HepG2 (cell line): ENCODE results near the gene FANK1. TPM values are rescaled to one million over a fixed set of nuclear protein-coding genes. Genes with fewer than 3 reads are reported as not detected.

Source experiments
- ATAC-seq: fragments of 200-7000 bp; cut with Tn5 transposase; 3 replicates; pipeline ENCODE4 v1.9.1; 2020; ENCODE audit warnings: mild to moderate bottlenecking, moderate library complexity
- BruUV-seq: library from RNA; stranded (reverse); fragments of 400-500 nt; replicated peaks from 2 replicates; lab custom pipeline; 2021; lab: Mats Ljungman, UMichigan
- CTCF ChIA-PET: fragments of 300-600 bp; formaldehyde crosslinking; extraction: SDS; loops from one replicate; lab custom pipeline; 2021; ENCODE audit warnings: low total read pairs, inconsistent platforms, low intra/inter-chr PET ratio; lab: Yijun Ruan, JAX
- POLR2A ChIA-PET: fragments of 350-600 bp; sonication (Branson Sonifier 250); formaldehyde crosslinking; loops from one replicate; lab custom pipeline; 2020; ENCODE audit warnings: antibody characterized with exemption, inconsistent platforms; lab: Yijun Ruan, JAX
- DNase-seq: peaks from one replicate; pipeline ENCODE4 v3.0.0-alpha.2; 2015; ENCODE audit warnings: low spot score
- FAIRE-seq: peaks from 3 replicates; lab custom pipeline; 2011; peaks lifted over from hg19 to GRCh38; lab: Jason Lieb, UNC
- H2AFZ ChIP-seq: one replicate; pipeline ENCODE4 v1.6.1; 2011; ENCODE audit warnings: low read length, inconsistent platforms
- H3K27ac ChIP-seq: fragments of 300-600 bp; 3 replicates; pipeline ENCODE4 v1.8.0; 2011; ENCODE audit warnings: mixed run types, mild to moderate bottlenecking, mixed read lengths, low read length, inconsistent platforms; ENCODE audit not compliant: insufficient read depth; ENCODE audit errors: extremely low read length
- H3K27me3 ChIP-seq, 2 experiments: fragments of 200-600 bp in 1 of 2; 2 replicates in 1 of 2; 3 replicates in 1 of 2; pipeline versions ENCODE4 v1.6.0 to v1.8.0; 2011; ENCODE audit warnings: low read length in 2 of 2, mild to moderate bottlenecking in 2 of 2, moderate library complexity in 2 of 2, inconsistent platforms in 1 of 2; ENCODE audit not compliant: insufficient read depth in 2 of 2, control insufficient read depth in 1 of 2
- H3K36me3 ChIP-seq, 2 experiments: fragments of 200-600 bp in 1 of 2; replicated peaks in 1 of 2; 2 replicates in 1 of 2; 3 replicates in 1 of 2; pipeline versions ENCODE4 v1.5.1 to v1.8.0; 2011; ENCODE audit warnings: low read length in 2 of 2, inconsistent platforms in 1 of 2; ENCODE audit not compliant: insufficient read depth in 2 of 2, control insufficient read depth in 1 of 2
- H3K4me1 ChIP-seq: 2 replicates; pipeline ENCODE4 v1.5.1; 2012; ENCODE audit warnings: low read length, inconsistent platforms; ENCODE audit not compliant: insufficient read depth
- H3K4me2 ChIP-seq: 2 replicates; pipeline ENCODE4 v1.6.0; 2011; ENCODE audit warnings: low read depth, low read length, inconsistent platforms
- H3K4me3 ChIP-seq, 3 experiments: fragments of 200-600 bp in 1 of 3; sonication (generic), shearing (Covaris generic) in 1 of 3; replicated peaks in 1 of 3; 2 replicates each; pipeline ENCODE4 v1.5.1; 2011 to 2016; ENCODE audit warnings: low read length in 3 of 3, inconsistent platforms in 2 of 3, low read depth in 2 of 3, mild to moderate bottlenecking in 2 of 3, control low read depth in 1 of 3, mixed read lengths in 1 of 3; ENCODE audit not compliant: insufficient read depth in 1 of 3
- H3K79me2 ChIP-seq: one replicate; pipeline ENCODE4 v1.6.1; 2011; ENCODE audit warnings: low read length, inconsistent platforms; ENCODE audit not compliant: insufficient read depth
- H3K9ac ChIP-seq: 2 replicates; pipeline ENCODE4 v1.6.0; 2011; ENCODE audit warnings: mild to moderate bottlenecking, low read depth, low read length, inconsistent platforms; ENCODE audit not compliant: insufficient read depth
- H3K9me3 ChIP-seq: 2 replicates; pipeline ENCODE4 v1.5.1; 2012; ENCODE audit warnings: mild to moderate bottlenecking, low read length
- H4K20me1 ChIP-seq: 2 replicates; pipeline ENCODE4 v1.6.0; 2011; ENCODE audit warnings: inconsistent platforms, mild to moderate bottlenecking, low read length, moderate library complexity; ENCODE audit not compliant: insufficient read depth
- ARNTL ChIP-seq: sonication (generic); formaldehyde crosslinking; IDR thresholded peaks from 2 replicates; pipeline ENCODE4 v1.4.0; 2020; ENCODE audit warnings: mild to moderate bottlenecking, missing genetic modification reagents
- CEBPB ChIP-seq: IDR thresholded peaks from 2 replicates; pipeline ENCODE4 v1.6.1; 2011; ENCODE audit warnings: low read depth, low read length, improper control_type of control experiment, borderline replicate concordance
- CREB1 ChIP-seq, 2 experiments: fragments of 450-650 bp in 1 of 2; IDR thresholded peaks; 2 replicates each; pipeline ENCODE4 v1.6.1; 2016 to 2017; ENCODE audit warnings: control low read depth in 1 of 2, mild to moderate bottlenecking in 1 of 2, missing compliant biosample characterization in 1 of 2, missing genetic modification characterization in 1 of 2
- FOXK2 ChIP-seq: fragments of 450-650 bp; IDR thresholded peaks from 2 replicates; pipeline ENCODE4 v1.6.1; 2016
- GLMP ChIP-seq: sonication (generic); formaldehyde crosslinking; IDR thresholded peaks from 2 replicates; pipeline ENCODE4 v1.9.0; 2021; ENCODE audit warnings: missing genetic modification reagents, mild to moderate bottlenecking, borderline replicate concordance
- HNF4A ChIP-seq: sonication (generic); formaldehyde crosslinking; IDR thresholded peaks from 2 replicates; pipeline ENCODE4 v1.4.0; 2020; ENCODE audit warnings: missing genetic modification reagents
- HNRNPLL ChIP-seq: fragments of 200-400 bp; formaldehyde crosslinking; IDR thresholded peaks from 2 replicates; pipeline ENCODE4 v1.6.1; 2017; ENCODE audit warnings: mild to moderate bottlenecking, low read depth, low read length; ENCODE audit not compliant: poor library complexity, severe bottlenecking
- NR2F1 ChIP-seq, 2 experiments: fragments of 450-650 bp in 1 of 2; formaldehyde crosslinking in 1 of 2; IDR thresholded peaks; 2 replicates each; pipeline versions ENCODE4 v1.5.0 to v1.6.1; 2016 to 2020; ENCODE audit warnings: mild to moderate bottlenecking in 1 of 2, missing compliant biosample characterization in 1 of 2, missing genetic modification reagents in 1 of 2, moderate library complexity in 1 of 2
- ZNF224 ChIP-seq: sonication (generic); formaldehyde crosslinking; IDR thresholded peaks from 2 replicates; pipeline ENCODE4 v1.5.0; 2020; ENCODE audit warnings: mild to moderate bottlenecking, missing genetic modification reagents
- ZNF24 ChIP-seq: fragments of 450-650 bp; IDR thresholded peaks from 2 replicates; pipeline ENCODE4 v1.6.1; 2017; ENCODE audit warnings: antibody characterized with exemption, mild to moderate bottlenecking
- ZNF496 ChIP-seq: sonication (generic); formaldehyde crosslinking; IDR thresholded peaks from 2 replicates; pipeline ENCODE4 v1.8.1; 2023; ENCODE audit warnings: mild to moderate bottlenecking, moderate library complexity, missing genetic modification reagents; ENCODE audit not compliant: insufficient replicate concordance
- ZNF572 ChIP-seq: sonication (generic); formaldehyde crosslinking; IDR thresholded peaks from 2 replicates; pipeline ENCODE4 v1.5.1; 2020; ENCODE audit warnings: mild to moderate bottlenecking, missing genetic modification reagents
- ZNF576 ChIP-seq: sonication (generic); formaldehyde crosslinking; IDR thresholded peaks from 2 replicates; pipeline ENCODE4 v1.4.0; 2020; ENCODE audit warnings: mild to moderate bottlenecking, missing genetic modification reagents
- ZSCAN30 ChIP-seq: sonication (generic); formaldehyde crosslinking; IDR thresholded peaks from 2 replicates; pipeline ENCODE4 v1.5.0; 2020; ENCODE audit warnings: mild to moderate bottlenecking, missing genetic modification reagents
- WGBS: methylation state at CpG from one replicate; pipeline ENCODE4 v1.1.6; 2017; ENCODE audit warnings: low lambda C conversion rate; 5-methylcytosine and 5-hydroxymethylcytosine counted together
- in situ Hi-C: cut with HindIII; loops from 2 replicates; pipeline ENCODE4 v1.10.0; 2017; ENCODE audit warnings: low pct_unique_long_range_greater_than_20kb; ENCODE audit not compliant: extremely low pct_ligation_motif_present
- intact Hi-C: fragments of 100-400 bp; cut with micrococcal nuclease; formaldehyde crosslinking; loops from one replicate; pipeline ENCODE4 v1.10.0; 2022; ENCODE audit not compliant: unreplicated experiment
- polyA plus RNA-seq, 8 experiments: library from polyadenylated mRNA; depleted of rRNA in 3 of 8; stranded (reverse) in 7 of 8; unstranded in 1 of 8; fragments of >200 nt; fragmentation: Illumina TruSeq in 4 of 8; extraction: Trizol in 4 of 8; gene quantifications; 2 replicates each; pipeline versions ENCODE4 v1.2.1 to v1.2.3, GENCODE V29; 2011 to 2016; ENCODE audit warnings: low read depth in 4 of 8, missing spikeins in 1 of 8, mixed read lengths in 1 of 8; ENCODE audit not compliant: insufficient read depth in 1 of 8
- total RNA-seq, 5 experiments: library from RNA; depleted of rRNA; stranded (reverse); fragments of >200 nt; fragmentation: Illumina TruSeq; extraction: Trizol; gene quantifications; 2 replicates each; pipeline ENCODE4 v1.2.3, GENCODE V29; 2016; ENCODE audit warnings: low read depth in 1 of 5

FANK1 gene
- total and polyA plus RNA-seq, 2 of the 13 experiments (the other 11 are each of a cell fraction or from before 2014, with no cell fraction given): 0.22 TPM; not detected in 1

- ChIA-PET POLR2A (no interaction called here), CTCF (no interaction called here)
- Histone ChIP-seq H2AFZ (no peak overlapping the region), H3K27me3 (no peaks in the 10 kb centered on the region), H3K9me3 (no peaks in the 10 kb centered on the region), H3K4me1 (no peaks in the 10 kb centered on the region), H4K20me1 (no peaks in the 10 kb centered on the region), H3K4me3 (no peak overlapping the region), H3K9ac (no peak overlapping the region), H3K27ac (no peak overlapping the region), H3K4me2 (no peak overlapping the region), H3K36me3 (peaks cover 12% of the 10 kb centered on the region in 2 experiments; a peak in 4 of 5 replicates), H3K79me2 (no peaks in the 10 kb centered on the region)
- DNase-seq (no peak), ATAC-seq (no peak), FAIRE-seq (no peak)
- intact Hi-C loops (loop anchor here (5.0 kb wide), 3 partner anchors 116 to 731 kb away; no protein-coding TSS in a partner anchor), in situ Hi-C loops (no loop called here)
- TF ChIP-seq FOXK2 (no peak), HNRNPLL (no peak), CEBPB (no peak), ZNF496 (CRISPR knock-in tag) (no peak), CREB1 (IDR thresholded peaks at IDR 0.05) (no peak), CREB1 (CRISPR knock-in tag; IDR thresholded peaks at IDR 0.05) (no peak), GLMP (no peak), HNF4A (CRISPR knock-in tag) (no peak), ZNF224 (CRISPR knock-in tag) (no peak), ZSCAN30 (no peak), ARNTL (CRISPR knock-in tag) (no peak), ZNF572 (CRISPR knock-in tag) (no peak), NR2F1 (CRISPR knock-in tag; IDR thresholded peaks at IDR 0.05) (no peak), ZNF24 (no peak), ZNF576 (CRISPR knock-in tag) (no peak)
- WGBS: 95% methylated on average over 5 of the region's 7 CpGs
- no TSS peak for BruUV-seq
Observed at GRCh38 chr10:125866421-125867029, 29.8 kb upstream of the FANK1 start.
